Neutrophil (primary cell): ENCODE data around the gene SMTNL2.
"Not testable (repeated sequence)": the region's sequence is repeated elsewhere in the genome, so short reads cannot be mapped to it uniquely, and the experiment has no call there.

Experiments used
- H3K27ac ChIP-seq: fragments of 200-600 bp; sonication (generic); 2 replicates; pipeline ENCODE4 v1.5.1; 2016; ENCODE audit warnings: mild to moderate bottlenecking, moderate library complexity
- H3K27me3 ChIP-seq: fragments of 200-600 bp; sonication (generic); 2 replicates; pipeline ENCODE4 v1.6.0; 2016; ENCODE audit warnings: mild to moderate bottlenecking
- H3K36me3 ChIP-seq: fragments of 200-600 bp; sonication (generic); 2 replicates; pipeline ENCODE4 v1.5.1; 2017
- H3K4me1 ChIP-seq, 2 experiments: fragments of 200-600 bp in 1 of 2; sonication (generic) in 1 of 2; 1 replicate in 1 of 2; 2 replicates in 1 of 2; pipeline versions ENCODE4 v1.5.1 to v1.6.1; 2013 to 2016; ENCODE audit warnings: low read depth in 1 of 2, low read length in 1 of 2, mild to moderate bottlenecking in 1 of 2, moderate library complexity in 1 of 2; ENCODE audit not compliant: control insufficient read depth in 1 of 2, insufficient read depth in 1 of 2
- H3K4me3 ChIP-seq, 2 experiments: fragments of 200-600 bp in 1 of 2; sonication (generic) in 1 of 2; 1 replicate in 1 of 2; 2 replicates in 1 of 2; pipeline ENCODE4 v1.5.1; 2013 to 2016; ENCODE audit warnings: low read depth in 1 of 2, low read length in 1 of 2, mild to moderate bottlenecking in 1 of 2, moderate library complexity in 1 of 2
- H3K9me3 ChIP-seq: fragments of 200-600 bp; sonication (generic); 2 replicates; pipeline ENCODE4 v1.5.1; 2016
- TF ChIP-seq, protein P1 (sequence below): fragments of 200-600 bp; sonication (generic); IDR thresholded peaks from 2 replicates; pipeline ENCODE4 v1.5.1; 2016; ENCODE audit warnings: antibody characterized with exemption

SMTNL2 gene

DNA sequence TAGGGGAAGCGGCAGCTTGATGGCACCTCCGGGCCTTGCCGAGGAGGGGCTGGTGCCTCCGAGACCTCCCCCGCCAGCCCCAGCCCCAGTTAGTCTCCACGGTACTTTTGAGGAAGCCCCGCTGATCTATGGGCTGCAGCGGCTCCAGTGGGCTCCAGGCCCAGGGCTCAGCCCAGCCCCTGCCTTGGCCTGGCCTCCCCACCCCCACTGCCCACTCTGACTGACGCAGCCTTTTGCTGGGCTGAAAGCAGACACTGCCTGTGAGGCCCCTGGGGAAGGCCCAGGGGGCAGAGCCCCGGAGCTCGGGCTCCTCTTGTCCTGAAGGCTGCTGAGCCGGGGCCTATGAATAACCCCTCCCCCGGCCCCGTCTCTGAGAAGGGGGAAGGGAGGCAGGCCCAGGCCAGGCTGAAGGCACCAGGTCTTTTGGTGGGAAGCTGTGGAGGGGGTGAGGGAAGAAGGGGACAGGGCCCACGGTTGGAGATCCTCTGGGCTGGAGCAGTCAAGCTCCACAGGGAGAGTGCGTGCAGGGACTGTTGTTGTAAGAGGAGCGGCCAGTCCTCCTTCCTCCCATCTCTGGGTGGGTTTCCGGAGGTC is 7.5 kb upstream of the SMTNL2 start:
- TF ChIP-seq, protein P1, sequence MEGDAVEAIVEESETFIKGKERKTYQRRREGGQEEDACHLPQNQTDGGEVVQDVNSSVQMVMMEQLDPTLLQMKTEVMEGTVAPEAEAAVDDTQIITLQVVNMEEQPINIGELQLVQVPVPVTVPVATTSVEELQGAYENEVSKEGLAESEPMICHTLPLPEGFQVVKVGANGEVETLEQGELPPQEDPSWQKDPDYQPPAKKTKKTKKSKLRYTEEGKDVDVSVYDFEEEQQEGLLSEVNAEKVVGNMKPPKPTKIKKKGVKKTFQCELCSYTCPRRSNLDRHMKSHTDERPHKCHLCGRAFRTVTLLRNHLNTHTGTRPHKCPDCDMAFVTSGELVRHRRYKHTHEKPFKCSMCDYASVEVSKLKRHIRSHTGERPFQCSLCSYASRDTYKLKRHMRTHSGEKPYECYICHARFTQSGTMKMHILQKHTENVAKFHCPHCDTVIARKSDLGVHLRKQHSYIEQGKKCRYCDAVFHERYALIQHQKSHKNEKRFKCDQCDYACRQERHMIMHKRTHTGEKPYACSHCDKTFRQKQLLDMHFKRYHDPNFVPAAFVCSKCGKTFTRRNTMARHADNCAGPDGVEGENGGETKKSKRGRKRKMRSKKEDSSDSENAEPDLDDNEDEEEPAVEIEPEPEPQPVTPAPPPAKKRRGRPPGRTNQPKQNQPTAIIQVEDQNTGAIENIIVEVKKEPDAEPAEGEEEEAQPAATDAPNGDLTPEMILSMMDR: no peak
- Histone ChIP-seq H3K27me3 (peaks cover 21% of the 10 kb centered on the region), H3K9me3 (no peaks in the 10 kb centered on the region), H3K4me3 (no peak overlapping the region), H3K4me1 (no peaks in the 10 kb centered on the region), H3K27ac (no peak overlapping the region), H3K36me3 (no peaks in the 10 kb centered on the region)

DNA sequence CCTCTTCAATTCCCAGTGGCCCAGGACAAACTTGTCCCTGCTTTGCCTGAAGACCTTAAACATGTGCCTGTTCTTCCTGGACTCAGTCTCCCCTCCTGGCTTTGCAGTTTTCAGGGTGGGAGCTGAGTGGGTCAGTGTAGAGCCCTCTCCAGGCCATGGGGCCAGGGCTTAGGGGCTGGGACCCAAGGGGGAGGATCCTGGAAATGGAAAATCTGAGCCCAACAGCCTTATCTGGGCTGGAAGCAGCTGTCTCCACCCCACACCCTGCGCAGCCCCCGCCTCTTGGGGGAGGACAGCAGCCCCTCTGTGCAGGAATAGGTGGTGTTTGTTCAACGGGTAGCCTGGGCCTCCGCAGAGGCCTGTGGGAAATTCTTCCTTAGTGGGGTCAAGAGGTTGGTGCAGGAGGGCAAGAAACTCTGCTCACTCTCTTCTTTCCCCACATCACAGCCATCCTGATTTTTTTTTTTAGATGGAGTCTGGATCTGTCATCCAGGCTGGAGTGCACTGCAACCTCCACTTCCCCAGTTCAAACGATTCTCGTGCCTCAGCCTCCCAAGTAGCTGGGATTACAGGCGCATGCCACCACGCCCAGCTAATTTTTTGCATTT is 6.8 kb upstream of the SMTNL2 start:
- H3K4me3 ChIP-seq: no peak overlapping the region
- H3K9me3 ChIP-seq: no peaks in the 10 kb centered on the region
- no peaks in the 10 kb centered on the region for H3K4me1 ChIP-seq
- no peak overlapping the region for H3K27ac ChIP-seq
- peaks cover 28% of the 10 kb centered on the region for H3K27me3 ChIP-seq
- TF ChIP-seq, protein P1: no peak
- no peaks in the 10 kb centered on the region for H3K36me3 ChIP-seq

DNA sequence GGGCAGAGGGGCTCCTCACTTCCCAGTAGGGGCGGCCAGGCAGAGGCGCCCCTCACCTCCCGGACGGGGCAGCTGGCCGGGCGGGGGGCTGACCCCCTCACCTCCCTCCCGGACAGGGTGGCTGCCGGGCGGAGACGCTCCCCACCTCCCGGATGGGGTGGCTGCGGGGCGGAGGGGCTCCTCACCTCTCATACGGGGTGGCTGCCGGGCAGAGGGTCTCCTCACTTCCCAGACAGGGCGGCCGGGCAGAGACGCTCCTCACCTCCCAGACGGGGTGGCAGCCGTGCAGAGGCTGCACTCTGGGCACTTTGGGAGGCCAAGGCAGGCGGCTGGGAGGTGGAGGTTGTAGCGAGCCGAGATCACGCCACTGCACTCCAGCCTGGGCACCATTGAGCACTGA is 6.0 kb upstream of the SMTNL2 start:
- not testable (repeated sequence) for H3K4me3 ChIP-seq, H3K36me3 ChIP-seq, H3K4me1 ChIP-seq, H3K9me3 ChIP-seq, H3K27ac ChIP-seq
- H3K27me3 ChIP-seq: peaks cover 37% of the 10 kb centered on the region

DNA sequence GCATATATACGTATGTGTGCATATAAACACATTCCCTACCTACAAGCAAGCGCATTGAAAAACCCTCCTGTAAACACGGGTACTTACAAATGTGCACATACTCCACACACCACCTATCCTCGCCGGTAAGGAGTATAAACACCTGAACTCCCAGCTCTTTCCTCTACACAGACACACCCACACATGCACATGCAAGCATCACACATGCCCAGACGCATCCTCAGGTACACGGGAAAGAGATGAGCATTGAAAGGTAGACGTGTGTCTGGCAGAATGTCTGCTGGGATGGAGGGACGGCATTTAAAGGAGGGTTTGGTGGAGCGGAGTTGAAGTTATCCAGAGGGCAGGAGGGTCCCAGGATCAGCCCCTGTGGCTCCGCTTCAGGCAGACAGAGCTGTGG is 4.7 kb upstream of the SMTNL2 start:
- Histone ChIP-seq H3K27ac (no peak overlapping the region), H3K4me1 (peaks cover 4 to 6% of the 10 kb centered on the region in 2 experiments), H3K4me3 (no peak overlapping the region), H3K9me3 (no peaks in the 10 kb centered on the region), H3K36me3 (no peaks in the 10 kb centered on the region), H3K27me3 (peaks cover 50% of the 10 kb centered on the region)
- TF ChIP-seq, protein P1: no peak

DNA sequence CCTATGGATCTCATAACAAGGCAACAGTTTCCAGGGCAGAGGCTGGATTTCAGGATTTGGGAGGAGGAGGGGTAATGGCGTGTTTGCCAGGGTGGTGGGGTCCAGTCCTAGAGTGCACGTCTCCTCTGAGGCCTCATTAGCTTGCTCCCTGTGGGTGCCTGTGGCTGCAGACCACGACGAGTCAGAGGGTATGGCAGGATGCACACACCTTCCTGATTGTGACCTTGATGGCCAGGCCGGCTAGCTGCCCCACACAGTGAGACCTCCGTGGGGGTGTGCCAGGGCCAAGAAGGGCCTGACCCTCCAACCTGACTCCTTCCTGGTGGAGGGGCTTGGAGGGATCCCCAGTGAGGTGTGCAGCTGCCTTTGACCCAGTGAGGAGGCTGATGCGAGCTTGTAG is 4.0 kb upstream of the SMTNL2 start:
- H3K4me1 ChIP-seq: peaks cover 4 to 6% of the 10 kb centered on the region in 2 experiments
- H3K27ac ChIP-seq: no peak overlapping the region

DNA sequence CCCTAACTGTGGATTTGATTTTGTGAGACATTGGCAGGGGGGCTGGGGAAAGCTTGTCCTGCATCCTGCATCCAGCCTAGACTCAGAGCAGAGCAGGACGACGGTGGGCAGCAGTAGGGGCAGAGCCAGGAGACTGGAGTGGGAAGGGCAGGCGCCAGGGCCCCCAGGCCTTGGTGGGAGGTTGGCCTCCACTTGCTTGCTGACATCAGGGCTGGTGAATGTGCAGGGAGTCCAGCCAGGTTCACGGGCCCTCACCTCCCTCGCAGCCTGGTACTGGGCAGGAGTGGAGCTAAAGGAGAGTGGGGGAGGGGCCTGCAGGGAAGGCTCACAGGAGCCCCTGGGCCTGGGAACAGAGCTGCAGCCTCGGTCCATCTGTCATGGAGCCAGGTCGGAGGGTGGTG is 2.2 kb upstream of the SMTNL2 start:
- Histone ChIP-seq H3K4me3 (no peak overlapping the region), H3K4me1 (peaks cover 4 to 6% of the 10 kb centered on the region in 2 experiments), H3K27me3 (peaks cover 74% of the 10 kb centered on the region), H3K9me3 (no peaks in the 10 kb centered on the region), H3K36me3 (no peaks in the 10 kb centered on the region), H3K27ac (no peak overlapping the region)
- TF ChIP-seq, protein P1: no peak

More for the DNA sequence above, 4.0 kb upstream of the SMTNL2 start:
- no peak overlapping the region for H3K4me3 ChIP-seq
- TF ChIP-seq, protein P1: no peak
- H3K9me3 ChIP-seq: no peaks in the 10 kb centered on the region
- H3K27me3 ChIP-seq: peaks cover 56% of the 10 kb centered on the region
- no peaks in the 10 kb centered on the region for H3K36me3 ChIP-seq
